H1 (cell line): ENCODE data around the gene RGS6. TPM values are rescaled to one million over a fixed set of nuclear protein-coding genes. Genes with fewer than 3 reads are reported as not detected.

Source experiments
- CTCF ChIA-PET: fragments of 300-600 bp; sonication (Branson Sonifier 250); formaldehyde crosslinking; loops from one replicate; lab custom pipeline; 2021; ENCODE audit not compliant: partially characterized antibody; lab: Charles Lee
- POLR2A ChIA-PET: fragments of 300-600 bp; sonication (Branson Sonifier 250); formaldehyde crosslinking; loops from one replicate; lab custom pipeline; 2021; ENCODE audit warnings: inconsistent platforms; ENCODE audit not compliant: partially characterized antibody; lab: Charles Lee
- DNase-seq, 2 experiments: peaks; one replicate each; pipeline versions ENCODE4 v3.0.0 to v3.0.0-alpha.2; 2010 to 2022; ENCODE audit warnings: low spot score in 2 of 2, low read depth in 1 of 2, mixed read lengths in 1 of 2
- FAIRE-seq: peaks from 2 replicates; lab custom pipeline; 2011; peaks lifted over from hg19 to GRCh38; lab: Jason Lieb, UNC
- H2AFZ ChIP-seq: 2 replicates; pipeline ENCODE4 v1.8.1; 2012; ENCODE audit warnings: low read length, inconsistent platforms
- H2AK5ac ChIP-seq: 2 replicates; pipeline ENCODE4 v1.6.1; 2013; ENCODE audit warnings: low read depth, low read length
- H2BK120ac ChIP-seq: replicated peaks from 2 replicates; pipeline ENCODE3; 2013; ENCODE audit warnings: low read depth, low read length, inconsistent platforms
- H2BK12ac ChIP-seq: 2 replicates; pipeline ENCODE4 v1.6.1; 2013; ENCODE audit warnings: low read depth, low read length
- H2BK15ac ChIP-seq: 2 replicates; pipeline ENCODE4 v1.6.1; 2013; ENCODE audit warnings: low read length
- H2BK20ac ChIP-seq: 2 replicates; pipeline ENCODE4 v1.6.1; 2013; ENCODE audit warnings: low read length
- H2BK5ac ChIP-seq: 2 replicates; pipeline ENCODE4 v1.6.1; 2013; ENCODE audit warnings: low read depth, low read length
- H3K14ac ChIP-seq: 2 replicates; pipeline ENCODE4 v1.6.1; 2013; ENCODE audit warnings: inconsistent platforms; ENCODE audit not compliant: insufficient read length
- H3K18ac ChIP-seq: 2 replicates; pipeline ENCODE4 v1.6.1; 2013; ENCODE audit warnings: low read length; ENCODE audit errors: extremely low read depth
- H3K23ac ChIP-seq: 2 replicates; pipeline ENCODE4 v1.6.1; 2013; ENCODE audit warnings: inconsistent platforms; ENCODE audit not compliant: insufficient read length
- H3K23me2 ChIP-seq: 2 replicates; pipeline ENCODE4 v1.6.1; 2013; ENCODE audit warnings: low read depth, low read length
- H3K27ac ChIP-seq: 2 replicates; pipeline ENCODE4 v1.6.1; 2011; ENCODE audit warnings: low read depth, low read length, inconsistent platforms
- H3K27me3 ChIP-seq, 4 experiments: replicated peaks in 1 of 4; 1 replicate in 1 of 4; 2 replicates in 3 of 4; pipeline versions ENCODE4 v1.6.1 to v1.8.1; 2011 to 2013; ENCODE audit warnings: low read length in 3 of 4, mild to moderate bottlenecking in 3 of 4, inconsistent platforms in 2 of 4, mixed read lengths in 2 of 4, moderate library complexity in 1 of 4; ENCODE audit not compliant: control insufficient read depth in 3 of 4, insufficient read depth in 3 of 4; ENCODE audit errors: extremely low read depth in 1 of 4
- H3K36me3 ChIP-seq, 4 experiments: 2 replicates each; pipeline versions ENCODE4 v1.6.1 to v1.8.1; 2011 to 2013; ENCODE audit warnings: mild to moderate bottlenecking in 4 of 4, low read length in 3 of 4, moderate library complexity in 2 of 4, control low read depth in 1 of 4, inconsistent platforms in 1 of 4; ENCODE audit not compliant: insufficient read depth in 4 of 4, control insufficient read depth in 2 of 4
- H3K4ac ChIP-seq: replicated peaks from 2 replicates; pipeline ENCODE3; 2013; ENCODE audit warnings: low read length, low read depth, mixed read lengths, inconsistent platforms; ENCODE audit not compliant: insufficient read length
- H3K4me1 ChIP-seq, 4 experiments: replicated peaks in 1 of 4; 1 replicate in 1 of 4; 2 replicates in 3 of 4; pipeline versions ENCODE4 v1.6.1 to v1.8.1; 2011 to 2013; ENCODE audit warnings: low read length in 3 of 4, inconsistent platforms in 2 of 4, mixed read lengths in 1 of 4; ENCODE audit not compliant: insufficient read depth in 4 of 4, control insufficient read depth in 3 of 4
- H3K4me2 ChIP-seq, 2 experiments: 2 replicates each; pipeline versions ENCODE4 v1.6.1 to v1.8.1; 2011 to 2013; ENCODE audit warnings: low read depth in 2 of 2, low read length in 2 of 2, control low read depth in 1 of 2, inconsistent platforms in 1 of 2, mild to moderate bottlenecking in 1 of 2; ENCODE audit not compliant: insufficient read depth in 1 of 2
- H3K4me3 ChIP-seq, 4 experiments: fragments of 200-600, 300-600 bp in 1 of 4; sonication (generic), shearing (Covaris generic), sonication (Bioruptor Twin) in 1 of 4; 2 replicates each; pipeline versions ENCODE4 v1.5.1 to v1.8.1; 2011 to 2016; ENCODE audit warnings: low read length in 4 of 4, low read depth in 3 of 4, control low read depth in 2 of 4, inconsistent platforms in 2 of 4, mild to moderate bottlenecking in 2 of 4, mixed read lengths in 1 of 4, moderate library complexity in 1 of 4; ENCODE audit not compliant: insufficient read depth in 2 of 4; ENCODE audit errors: extremely low read depth in 1 of 4
- H3K56ac ChIP-seq: replicated peaks from 2 replicates; pipeline ENCODE3; 2013; ENCODE audit warnings: low read depth, mild to moderate bottlenecking, mixed read lengths, low read length, inconsistent platforms; ENCODE audit not compliant: insufficient read length
- H3K79me1 ChIP-seq: 2 replicates; pipeline ENCODE4 v1.6.1; 2013; ENCODE audit warnings: low read depth, low read length, control low read depth
- H3K79me2 ChIP-seq, 2 experiments: 2 replicates each; pipeline versions ENCODE4 v1.6.1 to v1.8.1; 2012 to 2013; ENCODE audit warnings: low read length in 2 of 2, mild to moderate bottlenecking in 2 of 2, inconsistent platforms in 1 of 2; ENCODE audit not compliant: insufficient read depth in 2 of 2, control insufficient read depth in 1 of 2
- H3K9ac ChIP-seq, 4 experiments: replicated peaks in 1 of 4; 1 replicate in 1 of 4; 2 replicates in 3 of 4; pipeline versions ENCODE4 v1.6.1 to v1.8.1; 2011 to 2013; ENCODE audit warnings: low read depth in 3 of 4, low read length in 3 of 4, control low read depth in 2 of 4, mild to moderate bottlenecking in 2 of 4, moderate library complexity in 2 of 4, inconsistent platforms in 1 of 4; ENCODE audit errors: extremely low read depth in 1 of 4
- H3K9me3 ChIP-seq, 2 experiments: 2 replicates each; pipeline versions ENCODE4 v1.6.1 to v1.8.1; 2012 to 2013; ENCODE audit warnings: mild to moderate bottlenecking in 2 of 2, moderate library complexity in 2 of 2, control low read depth in 1 of 2, inconsistent platforms in 1 of 2, low read depth in 1 of 2, low read length in 1 of 2, mixed read lengths in 1 of 2; ENCODE audit not compliant: insufficient read depth in 2 of 2
- H4K20me1 ChIP-seq, 2 experiments: replicated peaks in 1 of 2; 2 replicates each; pipeline versions ENCODE3 to v1.8.1; 2011 to 2013; ENCODE audit warnings: inconsistent platforms in 2 of 2, low read length in 2 of 2, mild to moderate bottlenecking in 1 of 2; ENCODE audit not compliant: insufficient read depth in 2 of 2, control insufficient read depth in 1 of 2
- H4K5ac ChIP-seq: 2 replicates; pipeline ENCODE4 v1.6.1; 2013; ENCODE audit warnings: low read length, low read depth, mixed read lengths, inconsistent platforms; ENCODE audit not compliant: insufficient read length
- H4K8ac ChIP-seq: 2 replicates; pipeline ENCODE4 v1.8.0; 2013; ENCODE audit warnings: mild to moderate bottlenecking, moderate library complexity, low read length, inconsistent platforms; ENCODE audit not compliant: insufficient read depth; ENCODE audit errors: extremely low read depth
- H4K91ac ChIP-seq: replicated peaks from 2 replicates; pipeline ENCODE3; 2013; ENCODE audit warnings: low read length, mixed read lengths, inconsistent platforms; ENCODE audit not compliant: insufficient read length
- ASH2L ChIP-seq: fragments of 200-600, 300-600 bp; sonication (generic); IDR thresholded peaks from one replicate; pipeline ENCODE4 v1.7.1; 2017; ENCODE audit warnings: low read length
- CHD1 ChIP-seq: IDR thresholded peaks from 2 replicates; pipeline ENCODE4 v1.6.1; 2012; ENCODE audit warnings: low read depth, low read length, improper control_type of control experiment
- EP300 ChIP-seq, 2 experiments: IDR thresholded peaks; 1 replicate in 1 of 2; 2 replicates in 1 of 2; pipeline ENCODE4 v1.6.1; 2011 to 2012; ENCODE audit warnings: low read depth in 2 of 2, low read length in 2 of 2, mild to moderate bottlenecking in 2 of 2, borderline replicate concordance in 1 of 2, inconsistent platforms in 1 of 2, moderate library complexity in 1 of 2
- FOSL1 ChIP-seq: IDR thresholded peaks from 2 replicates; pipeline ENCODE4 v1.6.1; 2011; ENCODE audit warnings: mild to moderate bottlenecking, low read depth, low read length, moderate library complexity; ENCODE audit not compliant: insufficient read depth
- KDM5A ChIP-seq: fragments of 200-600 bp; IDR thresholded peaks from 2 replicates; pipeline ENCODE4 v1.7.1; 2012; ENCODE audit warnings: mild to moderate bottlenecking, low read length, inconsistent platforms, mixed read lengths
- NANOG ChIP-seq: IDR thresholded peaks from 2 replicates; pipeline ENCODE4 v1.6.1; 2011; ENCODE audit warnings: low read length, low read depth, mild to moderate bottlenecking, inconsistent platforms; ENCODE audit not compliant: insufficient read depth, poor library complexity, severe bottlenecking
- POLR2A ChIP-seq, 2 experiments: IDR thresholded peaks; 1 replicate in 1 of 2; 2 replicates in 1 of 2; pipeline ENCODE4 v1.6.1; 2011; ENCODE audit warnings: low read depth in 2 of 2, low read length in 2 of 2, mild to moderate bottlenecking in 2 of 2; ENCODE audit errors: control extremely low read depth in 1 of 2
- SIX5 ChIP-seq: IDR thresholded peaks from 2 replicates; pipeline ENCODE4 v1.6.1; 2011; ENCODE audit warnings: mild to moderate bottlenecking, low read depth, low read length
- TBP ChIP-seq: IDR thresholded peaks from 2 replicates; pipeline ENCODE4 v1.6.1; 2011; ENCODE audit warnings: low read depth, low read length, improper control_type of control experiment
- WGBS, 2 experiments: shearing (Covaris generic) in 1 of 2; methylation state at CpG; one replicate each; pipeline versions ENCODE4 v1.1.6 to v1.1.7; 2013 to 2015; ENCODE audit warnings: low lambda C conversion rate in 2 of 2, mixed read lengths in 2 of 2, inconsistent platforms in 1 of 2, low coverage in 1 of 2, missing lambda C conversion rate in 1 of 2; ENCODE audit not compliant: insufficient replicate concordance in 2 of 2, insufficient coverage in 1 of 2, insufficient read length in 1 of 2; ENCODE audit errors: extremely low coverage in 1 of 2, missing lambda C conversion rate in 1 of 2; 5-methylcytosine and 5-hydroxymethylcytosine counted together
- polyA plus RNA-seq, 7 experiments: library from polyadenylated mRNA; depleted of rRNA in 3 of 7; stranded (reverse) in 5 of 7; unstranded in 2 of 7; fragments of >200 nt in 5 of 7; fragments of 200-250 nt in 2 of 7; gene quantifications; 1 replicate in 5 of 7; 2 replicates in 1 of 7; 4 replicates in 1 of 7; pipeline versions ENCODE4 v1.2.1 to v1.2.3, GENCODE V29; 2011 to 2013; ENCODE audit warnings: missing spikeins in 2 of 7, mixed read lengths in 2 of 7
- total RNA-seq: library from RNA; stranded (reverse); fragmentation: NEBNext Ultra II Directional; extraction: Animal tissue kit (Norgen Biotek cat#: 25700); gene quantifications from 2 replicates; pipeline ENCODE4 v1.2.1, GENCODE V29; 2021

The RGS6 gene
- total and polyA plus RNA-seq, 2 of the 8 experiments (the other 6 are each of a cell fraction or from before 2014, with no cell fraction given): 0.26 to 1.1 TPM

DNA sequence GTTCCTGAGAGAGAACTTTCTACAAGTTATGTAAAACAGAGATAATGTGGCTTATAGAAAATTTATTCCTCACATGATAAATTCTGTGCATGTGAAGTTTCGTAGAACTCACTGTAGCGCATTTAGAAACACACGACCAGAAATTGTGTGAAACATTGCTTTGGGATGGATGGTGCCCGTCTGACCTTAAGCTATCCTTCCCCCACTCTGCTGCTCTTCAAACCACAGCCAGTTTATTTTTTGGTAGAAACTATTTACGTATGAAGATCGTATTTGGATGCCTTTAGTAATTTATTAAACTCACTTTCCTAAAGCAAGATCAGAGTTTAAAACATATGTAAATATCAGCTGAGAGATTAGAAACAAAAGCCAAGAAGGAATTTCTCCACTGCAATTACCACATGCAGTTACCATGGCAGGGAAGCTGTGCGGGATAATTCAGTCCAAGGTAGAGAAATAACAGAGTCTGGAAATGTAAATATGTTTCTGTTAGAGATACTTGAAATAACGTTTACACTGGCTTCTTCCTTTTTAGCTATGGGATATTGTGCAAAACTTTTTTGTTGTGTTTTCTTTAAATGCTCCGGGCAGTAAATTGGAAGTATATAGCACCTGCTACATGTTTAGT is 382.7 kb downstream of the RGS6 start:
- H2BK12ac ChIP-seq: no peak overlapping the region
- DNase-seq (no peak), FAIRE-seq (no peak)
- no peak overlapping the region for H3K23ac ChIP-seq
- 72% methylated on average over 9 of the region's 9 CpGs; no CpG with 5 or more reads in 1 of the 2 experiments for WGBS, 2 experiments
- no peak overlapping the region for H3K56ac ChIP-seq
- no peak overlapping the region for H2AK5ac ChIP-seq
- H3K36me3 ChIP-seq: no peaks in the 10 kb centered on the region
- ChIA-PET CTCF (interaction anchor here (0.6 to 1.0 kb wide), 5 partner anchors 17 to 1272 kb away, joined by 3 read pairs; no protein-coding TSS in a partner anchor), POLR2A (no interaction called here)
- H3K79me2 ChIP-seq: no peaks in the 10 kb centered on the region
- no peaks in the 10 kb centered on the region for H3K79me1 ChIP-seq
- no peaks in the 10 kb centered on the region for H4K20me1 ChIP-seq
- no peak overlapping the region for H3K14ac ChIP-seq
- no peak overlapping the region for H4K5ac ChIP-seq
- no peak overlapping the region for H3K18ac ChIP-seq
- H3K9ac ChIP-seq: no peak overlapping the region
- no peak overlapping the region for H3K27ac ChIP-seq
- H3K23me2 ChIP-seq: no peaks in the 10 kb centered on the region
- no peak overlapping the region for H2BK15ac ChIP-seq
- H4K8ac ChIP-seq: no peak overlapping the region
- peaks cover 0 to 4% of the 10 kb centered on the region in 2 experiments; a peak in 1 of 4 replicates for H3K9me3 ChIP-seq
- H3K27me3 ChIP-seq: no peaks in the 10 kb centered on the region
- H3K4ac ChIP-seq: no peak overlapping the region
- H3K4me3 ChIP-seq: no peak overlapping the region
- peaks cover 0 to 3% (median 1%) of the 10 kb centered on the region in 4 experiments; a peak in 1 of 7 replicates for H3K4me1 ChIP-seq
- H4K91ac ChIP-seq: no peak overlapping the region
- no peak overlapping the region for H2BK5ac ChIP-seq
- no peak overlapping the region for H3K4me2 ChIP-seq
- no peak overlapping the region for H2BK120ac ChIP-seq
- H2AFZ ChIP-seq: no peak overlapping the region
- no peak overlapping the region for H2BK20ac ChIP-seq
- TF ChIP-seq ASH2L: no peak
- no peak for TF ChIP-seq CHD1
- TF ChIP-seq KDM5A: no peak
- TF ChIP-seq TBP: no peak
- no peak for TF ChIP-seq FOSL1
- TF ChIP-seq EP300 (IDR thresholded peaks at IDR 0.05; ENCODE audit: borderline replicate concordance in 1 of 2, low read depth in 2 of 2, low read length in 2 of 2): no peak
- TF ChIP-seq POLR2A (IDR thresholded peaks at IDR 0.05; ENCODE audit: control extremely low read depth in 1 of 2, low read depth in 2 of 2, low read length in 2 of 2): no peak
- no peak for TF ChIP-seq SIX5
- no peak for TF ChIP-seq NANOG
